Inflammatory macrophage treated with lipopolysaccharide for 1 hour (primary cell): Measurements from ENCODE around the gene IL1RAP.
A peak's percentile ranks its signal among the peaks of the same experiment; 100 is the strongest.

ENCODE experiments used
- DNase-seq, 2 donors: peaks; one replicate each; pipeline ENCODE4 v3.0.0-alpha.2; 2020 to 2022

IL1RAP gene

GRCh38 chr3:190580417-190580816, 66.5 kb downstream of the IL1RAP start:
- DNase-seq = no peak

- no peak for DNase-seq
Observed at GRCh38 chr3:190581041-190581541, 67.2 kb downstream of the IL1RAP start.

GRCh38 chr3:190582667-190583066, 68.8 kb downstream of the IL1RAP start:
- no peak for DNase-seq

GRCh38 chr3:190585805-190586630, 72.1 kb downstream of the IL1RAP start:
- peak; percentile 91 to 93 for DNase-seq

GRCh38 chr3:190586631-190587011, 72.7 kb downstream of the IL1RAP start:
- peak in 1 of 2 donors; percentile 32 for DNase-seq

GRCh38 chr3:190588570-190588969, 74.7 kb downstream of the IL1RAP start:
- DNase-seq = peak in 1 of 2 donors; percentile 51

- no peak for DNase-seq
Observed at GRCh38 chr3:190589326-190589725, 75.4 kb downstream of the IL1RAP start.

GRCh38 chr3:190591080-190591479, 77.2 kb downstream of the IL1RAP start:
- no peak for DNase-seq

- DNase-seq = no peak
Observed at GRCh38 chr3:190593075-190593474, 79.2 kb downstream of the IL1RAP start.

- no peak for DNase-seq
Observed at GRCh38 chr3:190594171-190594570, 80.3 kb downstream of the IL1RAP start.

GRCh38 chr3:190595179-190595795, 81.4 kb downstream of the IL1RAP start:
- no peak for DNase-seq

GRCh38 chr3:190595807-190596206, 81.9 kb downstream of the IL1RAP start:
- no peak for DNase-seq

GRCh38 chr3:190596349-190597285, 82.7 kb downstream of the IL1RAP start:
- no peak for DNase-seq

GRCh38 chr3:190597291-190597690, 83.4 kb downstream of the IL1RAP start:
- DNase-seq = no peak

GRCh38 chr3:190601622-190602021, 87.7 kb downstream of the IL1RAP start:
- no peak for DNase-seq

- DNase-seq = no peak
Observed at GRCh38 chr3:190605385-190605784, 91.5 kb downstream of the IL1RAP start.

GRCh38 chr3:190606596-190606995, 92.7 kb downstream of the IL1RAP start:
- no peak for DNase-seq

GRCh38 chr3:190607021-190607420, 93.1 kb downstream of the IL1RAP start:
- DNase-seq = no peak

GRCh38 chr3:190608850-190609589, 95.1 kb downstream of the IL1RAP start:
- DNase-seq = peak in 1 of 2 donors; percentile 43

- DNase-seq = peak in 1 of 2 donors; percentile 24
Observed at GRCh38 chr3:190614226-190615059, 100.6 kb downstream of the IL1RAP start.

GRCh38 chr3:190615060-190615384, 101.1 kb downstream of the IL1RAP start:
- no peak for DNase-seq

- no peak for DNase-seq
Observed at GRCh38 chr3:190615607-190616006, 101.7 kb downstream of the IL1RAP start.
